HG02852 (cell line): Measurements from ENCODE around the gene TMPRSS2.

Source experiments
- ATAC-seq: cut with Tn5 transposase; IDR thresholded peaks from one replicate; pipeline ENCODE4 v1.9.1; 2021; ENCODE audit warnings: mild to moderate bottlenecking, moderate library complexity; ENCODE audit not compliant: unreplicated experiment

The TMPRSS2 gene

DNA sequence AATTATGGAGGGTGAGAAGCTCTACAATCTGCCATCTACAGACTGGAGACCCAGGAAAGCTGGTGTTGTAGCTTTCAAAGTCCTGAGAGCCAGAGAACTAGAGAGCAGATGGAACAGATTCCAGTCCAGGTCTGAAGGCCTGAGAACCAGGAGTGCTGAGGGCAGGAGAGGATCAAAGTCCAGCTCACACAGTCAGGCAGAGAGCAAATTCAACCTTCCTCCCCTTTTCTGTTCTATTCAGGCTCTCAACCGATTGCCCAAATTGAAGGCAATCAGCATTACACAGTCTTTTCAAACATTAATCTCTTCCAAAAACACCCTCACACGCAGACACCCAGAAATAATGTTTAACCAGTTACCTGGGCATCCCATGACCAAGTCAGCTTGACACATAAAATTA lies 2.5 kb upstream of the TMPRSS2 start:
- no peak for ATAC-seq

DNA sequence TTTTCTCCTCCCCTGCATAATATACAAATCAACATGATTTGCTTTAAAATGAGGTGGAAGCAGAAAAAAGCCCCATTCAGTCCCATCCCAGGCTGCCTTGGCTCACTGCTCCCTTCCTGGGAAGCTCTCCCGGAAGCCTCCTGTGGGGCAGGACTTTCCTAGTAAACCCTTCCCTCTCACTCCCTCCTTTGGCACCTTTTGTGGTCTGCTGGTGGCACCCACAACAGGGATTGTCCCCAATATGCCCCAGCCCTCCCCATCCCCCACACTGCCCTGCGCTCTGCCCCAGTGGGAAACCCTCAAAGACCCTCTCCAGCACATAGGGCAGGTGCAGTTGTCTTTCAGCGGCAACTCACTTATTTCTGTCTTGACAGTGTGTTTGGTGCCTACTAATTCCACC lies 1.8 kb upstream of the TMPRSS2 start:
- ATAC-seq, result no peak

DNA sequence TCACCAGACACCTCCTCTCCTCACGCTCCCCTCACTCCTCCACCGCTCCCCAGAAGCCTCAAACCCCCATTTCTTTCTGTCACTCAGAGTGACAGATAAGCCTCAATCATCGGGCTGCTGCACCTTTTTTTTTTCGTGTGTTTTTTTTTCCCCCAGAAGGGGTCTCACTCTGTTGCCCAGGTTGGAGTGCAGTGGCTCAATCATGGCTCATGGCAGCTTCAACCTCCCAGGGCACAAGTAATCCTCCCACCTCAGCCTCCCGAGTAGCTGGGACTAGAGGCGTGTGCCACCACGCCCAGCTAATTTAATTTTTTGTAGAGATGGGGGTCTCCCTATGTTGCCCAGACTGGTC lies 1.2 kb upstream of the TMPRSS2 start:
- no peak for ATAC-seq

DNA sequence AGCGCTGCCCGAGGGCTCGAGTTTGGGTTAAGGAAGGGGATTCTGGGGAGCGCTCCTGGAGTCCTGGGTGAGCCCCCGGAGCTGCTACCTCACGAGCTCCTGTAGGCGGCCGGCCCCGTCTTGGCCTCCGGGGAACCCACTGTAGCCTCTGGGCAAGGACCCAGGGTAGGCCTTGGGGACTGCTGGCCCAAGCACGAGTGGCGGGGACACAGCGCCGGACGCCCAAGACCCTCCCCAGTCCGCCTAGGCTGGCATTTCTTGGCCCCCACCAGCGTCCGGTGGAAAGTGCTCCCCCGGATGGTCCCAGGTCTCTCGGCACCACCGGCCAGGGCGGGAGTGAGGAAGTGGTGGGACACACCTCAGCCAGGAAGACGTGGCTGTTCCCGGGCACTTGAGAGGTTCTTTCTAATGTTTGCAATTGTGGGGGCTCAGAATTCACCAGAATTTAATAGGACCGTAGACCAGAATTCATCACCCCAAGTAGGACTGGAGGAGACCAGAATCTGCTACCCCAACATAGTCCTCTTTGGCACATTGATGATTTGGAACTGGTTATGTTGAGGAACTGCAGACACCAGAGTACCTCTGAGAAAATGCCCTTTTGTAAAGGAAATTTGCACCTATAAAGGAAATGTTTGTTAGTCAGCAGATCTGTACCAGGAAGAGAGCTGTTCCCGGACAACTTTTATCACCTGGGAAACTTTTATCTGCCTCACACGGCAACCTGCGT lies 622 bp upstream of the TMPRSS2 start:
- ATAC-seq, result no peak

DNA sequence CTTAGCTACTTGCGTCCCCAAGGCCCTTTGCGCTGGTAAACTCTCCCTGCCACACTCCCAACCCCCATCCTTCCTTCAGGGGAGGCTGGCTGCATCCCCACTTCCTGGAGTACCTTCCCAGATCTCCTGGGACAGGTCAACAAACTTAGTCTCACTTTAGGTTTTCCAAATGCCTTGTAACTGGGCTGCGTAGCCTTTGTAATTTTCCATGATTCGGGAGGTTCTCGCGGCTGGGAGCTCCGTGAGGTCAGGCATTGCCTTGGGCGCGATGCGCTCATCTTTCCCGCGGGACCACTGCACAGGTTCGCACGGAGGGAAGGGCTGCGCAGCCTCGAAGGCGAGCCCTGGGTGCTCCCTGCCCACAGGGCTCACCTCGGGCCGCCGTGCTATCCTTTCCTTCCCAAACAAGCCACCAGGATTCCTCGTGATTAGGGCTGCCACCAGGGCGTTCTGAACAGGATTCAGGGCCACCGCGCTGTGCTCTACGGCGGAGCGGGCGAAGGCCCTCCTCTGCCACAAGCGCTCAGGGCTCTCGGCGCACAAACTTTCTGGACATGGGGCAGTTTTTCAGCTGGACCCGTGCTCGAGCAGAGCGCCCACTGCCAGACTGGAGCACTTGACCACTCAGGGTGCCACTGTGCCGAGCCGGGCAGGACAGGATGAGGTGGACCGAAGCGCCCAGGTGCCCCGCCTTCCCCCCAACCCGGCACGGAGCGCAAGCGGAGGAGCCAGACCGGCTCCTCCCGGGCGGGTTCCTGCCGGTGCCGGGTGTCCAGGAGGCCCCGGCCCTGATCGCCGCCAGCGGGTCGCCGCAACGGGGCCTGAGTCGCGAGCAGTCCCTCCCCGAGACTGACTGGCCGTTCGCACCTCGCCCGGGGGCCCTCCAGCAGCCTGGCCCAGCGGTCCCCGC lies 1.1 kb downstream of the TMPRSS2 start:
- ATAC-seq, result no peak

DNA sequence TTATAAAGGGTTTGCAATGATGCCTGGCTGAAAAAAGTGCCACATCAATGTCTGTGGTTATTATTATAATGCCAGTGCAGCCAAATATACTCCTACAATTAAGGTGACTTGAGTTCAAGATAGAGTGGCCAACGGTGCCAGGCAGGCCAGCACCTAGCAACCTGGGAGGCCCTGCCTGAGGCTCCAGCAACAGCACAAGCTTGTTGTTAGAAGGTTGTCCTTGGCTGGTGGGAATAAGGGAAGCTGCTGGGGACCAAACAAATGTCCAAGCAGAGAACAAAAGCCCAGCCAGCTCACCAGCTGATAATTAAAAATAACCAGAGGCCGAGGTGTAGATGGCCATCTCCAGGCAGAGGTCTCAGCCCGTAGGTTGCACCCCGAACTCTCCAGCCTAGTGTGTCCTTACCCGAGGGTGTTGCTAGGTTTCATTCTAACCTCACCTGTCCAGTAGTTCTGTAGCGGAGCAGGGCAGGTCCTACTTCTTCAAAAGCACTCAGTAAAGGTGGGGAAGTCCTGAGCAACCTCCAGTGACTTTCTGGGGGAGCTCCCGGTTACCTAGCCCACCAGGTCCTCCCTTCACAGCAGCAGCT lies 1.9 kb downstream of the TMPRSS2 start:
- no peak for ATAC-seq

DNA sequence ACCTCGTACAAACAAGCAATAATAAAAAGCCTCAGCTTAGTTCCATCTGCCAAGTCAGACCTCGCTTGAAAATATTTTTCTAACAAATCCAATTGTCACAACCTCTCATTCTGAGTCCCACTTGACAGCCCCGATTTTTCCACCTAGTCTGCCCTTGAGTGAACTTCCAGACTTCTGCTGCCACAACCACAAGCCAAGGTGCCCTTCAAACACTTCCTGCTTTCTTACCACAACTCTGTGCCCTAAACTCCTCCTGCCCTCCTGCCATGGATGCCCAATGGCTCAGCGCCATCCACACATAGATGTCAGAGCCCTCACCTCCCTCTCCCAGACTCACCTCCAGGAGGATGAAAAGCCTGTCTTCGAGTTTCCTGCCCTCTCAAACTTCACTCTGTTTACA lies 3.9 kb downstream of the TMPRSS2 start:
- no peak for ATAC-seq

DNA sequence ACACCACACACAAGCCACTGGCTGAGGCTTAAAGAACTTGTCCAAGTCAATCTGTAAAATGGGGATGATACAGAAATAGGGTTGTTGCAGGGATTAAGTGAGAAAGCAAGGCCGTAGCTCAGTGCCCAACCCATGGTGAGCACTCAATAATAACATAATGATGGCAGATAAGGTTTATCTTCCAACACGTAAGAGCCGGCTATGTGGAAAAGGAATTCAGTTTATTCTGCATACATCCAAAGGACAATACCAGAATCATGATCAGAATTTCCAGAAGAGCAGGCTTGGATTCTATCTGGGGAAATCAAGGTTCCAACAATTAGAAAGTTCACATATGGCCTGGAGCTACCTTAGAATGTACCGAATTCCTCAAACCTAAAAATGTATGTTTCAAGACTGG lies 4.6 kb downstream of the TMPRSS2 start:
- ATAC-seq, result no peak

DNA sequence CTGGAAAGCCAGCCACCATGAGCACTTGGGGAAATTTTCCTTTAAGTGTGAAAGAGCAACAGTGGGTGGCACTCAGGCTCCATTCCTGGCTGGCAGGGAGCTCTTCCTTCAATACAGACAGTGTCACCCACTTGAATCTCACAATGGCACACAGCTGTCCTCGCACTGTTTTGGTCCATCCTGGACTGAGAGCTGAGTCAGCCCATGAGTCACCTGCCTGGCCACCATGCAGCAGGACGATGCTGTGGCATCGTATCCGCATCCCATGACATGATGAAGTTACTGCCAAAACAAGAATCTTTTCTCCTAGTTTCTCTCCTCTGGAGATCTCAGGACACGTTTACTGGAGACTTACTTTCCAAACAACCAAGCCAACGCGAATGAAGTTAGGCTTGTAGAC lies 6.0 kb downstream of the TMPRSS2 start:
- no peak for ATAC-seq

DNA sequence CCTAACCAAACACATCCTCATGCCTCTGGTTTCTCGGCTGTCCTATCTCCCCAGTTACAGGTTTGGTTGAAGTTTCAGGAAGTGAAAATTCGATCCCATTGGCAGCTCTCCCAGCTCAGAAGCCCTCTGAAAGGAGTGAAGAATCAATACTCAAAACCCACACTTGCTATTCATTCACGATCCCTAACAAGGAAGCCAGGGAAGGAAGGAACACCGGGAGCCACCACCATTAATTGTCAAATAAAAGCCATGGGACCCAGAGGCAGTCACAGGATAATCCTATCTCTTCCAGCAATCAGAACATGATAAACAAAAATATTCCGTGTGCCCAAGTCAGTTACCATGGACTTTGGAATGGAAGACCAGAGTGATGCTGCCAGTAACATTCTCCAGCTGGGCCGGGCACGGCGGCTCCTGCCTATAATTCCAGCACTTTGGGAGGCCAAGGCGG lies 7.0 kb downstream of the TMPRSS2 start:
- no peak for ATAC-seq

DNA sequence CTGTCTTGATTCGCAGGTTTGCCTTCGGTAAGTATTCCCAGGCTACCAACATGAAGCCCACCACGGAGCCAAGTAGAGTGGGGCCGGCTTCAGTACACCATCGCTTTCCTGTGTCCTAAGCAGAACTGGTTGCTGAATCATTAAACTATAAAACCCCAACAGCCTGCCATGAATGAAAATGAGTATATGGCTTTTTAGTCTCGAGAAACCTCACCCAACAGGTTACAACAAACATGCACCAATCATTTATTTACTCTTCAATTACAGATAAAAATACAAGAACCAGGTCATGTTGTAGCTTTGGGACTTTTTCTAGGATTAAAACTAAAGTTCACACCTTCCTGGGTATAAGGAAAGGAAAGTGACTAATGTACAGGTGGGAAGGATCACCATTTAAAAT lies 7.6 kb downstream of the TMPRSS2 start:
- no peak for ATAC-seq

DNA sequence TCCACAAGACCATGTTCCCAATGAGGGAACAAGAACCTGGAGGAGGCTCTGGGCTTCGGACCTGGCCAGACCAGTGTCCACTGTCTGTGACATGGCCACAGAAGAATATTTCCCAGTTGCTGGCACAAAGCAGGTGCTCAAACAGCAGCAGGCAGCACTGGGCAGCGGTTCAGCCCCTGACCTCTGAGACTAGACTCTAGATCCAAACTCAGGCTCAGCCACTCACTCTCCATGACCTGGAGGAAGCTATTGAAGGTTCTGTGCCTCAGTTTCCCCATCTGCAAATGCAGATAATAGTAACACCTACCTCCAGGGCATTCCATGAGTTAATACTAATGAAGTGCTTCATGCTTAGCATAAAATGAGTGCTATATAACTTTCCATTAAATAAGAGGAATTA lies 8.0 kb downstream of the TMPRSS2 start:
- no peak for ATAC-seq

DNA sequence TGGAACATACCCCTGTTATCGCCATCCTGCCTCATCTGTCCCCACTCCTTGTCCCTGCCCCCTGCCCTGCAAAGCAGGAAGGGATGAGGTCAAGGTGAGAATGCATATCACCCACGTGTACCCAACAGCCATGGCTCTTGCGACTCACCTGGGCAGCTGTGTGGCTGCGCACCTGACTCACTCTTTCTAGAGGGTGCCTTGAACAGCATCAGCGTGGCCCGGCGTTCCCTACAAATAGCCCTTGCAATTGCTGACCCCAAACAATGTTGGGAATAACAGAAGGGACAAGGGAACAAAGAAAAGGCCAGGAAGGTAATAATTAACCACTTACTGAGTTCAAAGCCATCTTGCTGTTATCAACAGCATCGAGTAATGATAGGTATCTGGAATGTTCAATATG lies 10.2 kb downstream of the TMPRSS2 start:
- no peak for ATAC-seq

DNA sequence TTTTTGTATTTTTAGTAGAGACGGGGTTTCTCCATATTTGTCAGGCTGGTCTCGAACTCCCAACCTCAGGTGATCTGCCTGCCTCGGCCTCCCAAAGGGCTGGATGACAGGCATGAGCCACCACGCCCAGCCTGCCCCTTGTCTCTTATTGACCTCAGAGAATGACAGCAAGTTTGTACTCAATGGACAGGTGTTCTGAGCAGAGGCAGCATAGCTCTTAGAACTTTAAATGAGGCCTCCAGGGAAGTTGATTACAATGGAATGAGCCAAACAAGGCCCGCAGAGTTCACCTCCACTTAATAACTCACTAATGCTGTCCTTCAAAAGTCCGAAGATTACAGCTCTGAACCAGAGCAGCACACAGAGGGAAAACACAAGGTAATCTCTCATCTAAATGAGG lies 10.9 kb downstream of the TMPRSS2 start:
- ATAC-seq, result no peak

DNA sequence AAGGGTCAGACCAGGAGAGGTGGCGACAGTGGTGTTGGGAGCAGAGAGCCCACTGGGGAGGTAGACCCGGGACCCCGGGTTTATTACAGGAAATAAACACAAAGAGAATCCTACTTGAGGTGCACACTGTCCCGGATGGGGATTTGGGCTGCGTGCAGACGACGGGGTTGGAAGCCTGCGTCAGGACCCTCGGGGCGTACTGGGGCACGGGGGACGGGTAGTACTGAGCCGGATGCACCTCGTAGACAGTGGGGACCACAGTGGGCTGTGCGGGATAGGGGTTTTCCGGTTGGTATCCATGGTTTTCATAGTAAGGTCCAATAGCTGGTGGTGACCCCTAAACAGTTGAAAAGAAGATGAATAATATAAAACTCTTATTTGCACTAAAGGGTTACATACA lies 13.7 kb downstream of the TMPRSS2 start:
- ATAC-seq, result no peak

DNA sequence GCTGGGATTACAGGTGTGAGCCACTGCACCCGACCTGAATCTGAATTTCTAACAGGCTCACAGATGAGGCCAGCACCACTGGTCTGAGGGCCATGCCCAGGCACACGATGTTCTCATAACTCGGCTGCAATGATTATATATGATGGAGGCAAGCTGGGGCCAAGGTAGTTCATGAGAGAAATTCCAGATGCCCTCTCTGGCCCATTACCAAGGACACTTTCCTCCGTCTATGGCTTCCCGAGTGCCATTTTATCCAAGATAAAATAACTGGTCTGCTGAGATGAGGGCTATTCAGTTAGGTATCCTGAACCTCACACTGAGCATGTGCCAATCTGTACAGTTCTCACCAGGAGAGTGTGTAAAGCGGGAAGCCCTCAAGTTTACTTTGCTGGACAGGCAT lies 16.5 kb downstream of the TMPRSS2 start:
- no peak for ATAC-seq

DNA sequence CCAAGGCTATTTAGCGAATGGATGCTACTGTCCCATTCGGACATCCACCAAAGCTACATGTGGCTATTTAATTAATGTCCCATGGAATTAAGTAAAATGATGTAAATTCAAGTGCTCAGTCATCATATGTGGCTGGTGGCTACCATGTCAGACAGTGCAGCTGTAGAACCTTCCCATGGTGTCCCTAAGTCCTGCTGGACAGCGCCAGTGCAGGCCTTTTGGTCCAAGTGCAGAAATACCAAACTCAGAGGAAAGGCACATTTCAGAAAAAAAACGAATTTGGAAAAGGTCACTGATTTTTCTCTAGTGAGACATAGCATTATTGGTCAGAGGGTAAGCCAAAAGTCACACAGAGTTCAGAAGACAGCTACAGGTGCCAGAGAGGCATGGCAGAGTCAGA lies 17.6 kb downstream of the TMPRSS2 start:
- ATAC-seq, result no peak

DNA sequence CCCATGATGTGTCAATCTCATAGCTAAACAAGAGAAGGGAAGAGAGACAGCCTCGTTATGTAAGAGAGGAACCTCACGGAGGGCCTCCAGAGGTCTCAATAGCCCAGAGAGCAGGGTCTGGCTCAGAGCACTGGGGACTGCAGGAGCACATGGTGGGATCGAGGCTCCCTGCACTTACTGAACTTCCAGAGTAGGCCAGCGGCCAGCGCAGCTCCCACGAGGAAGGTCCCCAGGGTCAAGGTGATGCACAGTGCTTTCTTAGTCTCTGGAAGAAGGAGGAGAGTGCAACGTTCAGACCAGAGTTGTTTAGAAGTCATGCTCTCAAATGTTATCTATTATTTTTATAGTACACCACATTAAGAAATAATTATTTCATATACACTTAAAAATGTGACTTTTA lies 18.6 kb downstream of the TMPRSS2 start:
- no peak for ATAC-seq

DNA sequence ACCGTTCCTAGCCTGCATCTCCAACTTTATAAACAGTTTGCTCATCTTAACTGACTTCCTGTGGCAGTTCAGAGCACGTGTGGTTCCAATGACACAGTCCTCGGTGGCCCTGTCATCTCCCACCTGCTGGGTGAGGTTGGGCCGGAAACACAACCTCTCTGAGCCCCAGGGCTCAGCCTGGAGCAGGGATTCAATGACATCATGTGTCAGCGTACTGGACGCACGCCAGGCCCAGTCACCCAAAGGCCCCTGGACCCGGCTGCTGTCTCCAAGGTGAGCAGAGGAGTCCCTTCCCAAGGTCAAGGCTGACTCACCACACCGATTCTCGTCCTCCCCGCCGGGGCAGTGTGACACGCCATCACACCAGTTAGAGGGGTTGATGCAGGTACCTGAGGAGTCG lies 19.9 kb downstream of the TMPRSS2 start:
- ATAC-seq, result no peak

DNA sequence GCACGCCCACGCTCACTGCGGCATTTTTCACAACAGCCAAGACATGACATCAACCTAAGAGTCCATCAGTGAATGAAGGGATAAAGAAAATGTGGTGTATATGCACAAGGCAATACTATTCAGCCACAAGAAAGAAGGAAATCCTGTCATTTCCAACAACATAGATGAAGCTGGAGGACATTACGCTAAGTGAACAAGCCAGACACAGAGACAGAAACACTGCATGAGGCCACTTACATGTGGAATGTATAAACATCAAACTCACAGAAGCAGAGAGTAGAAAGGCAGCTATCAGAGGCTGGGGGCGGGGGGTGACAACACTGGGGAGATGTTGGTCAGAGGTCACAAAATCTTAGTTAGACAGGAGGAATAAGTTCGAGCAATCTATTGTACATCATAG lies 20.9 kb downstream of the TMPRSS2 start:
- no peak for ATAC-seq

DNA sequence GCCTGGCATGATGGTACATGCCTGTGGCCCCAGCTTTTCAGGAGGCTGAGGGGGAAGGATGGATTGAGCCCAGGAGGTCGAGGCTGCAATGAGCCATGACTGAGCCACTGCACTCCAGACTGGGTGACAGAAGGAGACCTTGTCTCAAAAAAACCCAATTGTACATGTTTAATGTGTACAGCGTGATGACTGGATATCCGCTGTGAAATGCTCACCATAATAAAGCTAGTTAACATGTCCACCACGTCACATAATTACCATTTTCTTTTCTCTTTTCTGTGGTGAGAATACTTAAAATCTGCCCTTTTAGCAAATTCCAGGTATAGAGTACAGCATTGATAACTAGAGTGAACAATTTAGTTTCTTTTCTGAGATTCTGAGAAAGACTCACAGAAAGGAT lies 24.0 kb downstream of the TMPRSS2 start:
- no peak for ATAC-seq

DNA sequence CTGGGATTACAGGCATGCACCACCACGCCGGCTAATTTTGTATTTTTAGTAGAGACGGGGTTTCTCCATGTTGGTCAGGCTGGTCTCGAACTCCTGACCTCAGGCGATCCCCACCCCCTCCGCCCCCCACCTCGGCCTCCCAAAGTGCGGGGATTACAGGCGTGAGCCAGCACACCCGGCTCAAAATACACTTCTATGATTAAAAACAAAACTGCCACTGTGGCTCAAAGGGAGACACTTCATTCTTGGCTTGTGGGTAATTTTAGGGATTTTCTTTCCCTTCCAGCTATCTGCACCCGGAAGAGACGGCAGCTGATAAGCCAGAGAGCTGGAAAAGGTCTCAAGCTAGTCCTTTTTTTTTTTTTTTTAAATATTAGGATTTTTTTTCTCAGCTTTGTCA lies 24.5 kb downstream of the TMPRSS2 start:
- no peak for ATAC-seq
